ENCODE measurements around the gene EEF1G. TPM values are rescaled to one million over a fixed set of nuclear protein-coding genes. Genes with fewer than 3 reads are reported as not detected.

EEF1G gene
- total RNA-seq, 1 donor from 2014 or later = 1,747 TPM

- Mint-ChIP-seq H3K9me3 (no peaks in the 10 kb centered on the region), H3K27ac (no peak overlapping the region), H3K4me3 (no peak overlapping the region), H3K4me1 (peaks cover 25% of the 10 kb centered on the region), H3K27me3 (ENCODE audit: low read depth) (no peaks in the 10 kb centered on the region), H3K36me3 (peaks cover 3% of the 10 kb centered on the region)
- no peak for TF ChIP-seq CTCF (IDR thresholded peaks at IDR 0.05; ENCODE audit: unreplicated experiment)
- no peak for DNase-seq (ENCODE audit: low spot score in 2 of 2, unreplicated experiment in 2 of 2)
Measured at GRCh38 chr11:62615521-62615920, 41.8 kb upstream of the EEF1G start.

GRCh38 chr11:62614275-62614674, 40.6 kb upstream of the EEF1G start:
- H3K9me3 Mint-ChIP-seq = no peaks in the 10 kb centered on the region
- TF ChIP-seq CTCF (IDR thresholded peaks at IDR 0.05; ENCODE audit: unreplicated experiment) = no peak
- H3K4me3 Mint-ChIP-seq = peak overlapping the region; percentile 54
- peak overlapping the region; percentile 92 for H3K27ac Mint-ChIP-seq
- DNase-seq (ENCODE audit: low spot score in 2 of 2, unreplicated experiment in 2 of 2) = no peak
- no peaks in the 10 kb centered on the region for H3K27me3 Mint-ChIP-seq (ENCODE audit: low read depth)
- H3K36me3 Mint-ChIP-seq = peaks cover 3% of the 10 kb centered on the region
- H3K4me1 Mint-ChIP-seq = peaks cover 21% of the 10 kb centered on the region

GRCh38 chr11:62613291-62613778, 39.6 kb upstream of the EEF1G start:
- Mint-ChIP-seq H3K9me3 (no peaks in the 10 kb centered on the region), H3K27me3 (ENCODE audit: low read depth) (no peaks in the 10 kb centered on the region), H3K4me1 (peaks cover 19% of the 10 kb centered on the region), H3K36me3 (peaks cover 4% of the 10 kb centered on the region), H3K4me3 (peak overlapping the region; percentile 61), H3K27ac (peak overlapping the region; percentile 92)
- no peak for TF ChIP-seq CTCF (IDR thresholded peaks at IDR 0.05; ENCODE audit: unreplicated experiment)
- DNase-seq (ENCODE audit: low spot score in 2 of 2, unreplicated experiment in 2 of 2) = no peak

GRCh38 chr11:62612366-62613290, 38.9 kb upstream of the EEF1G start, which contains the start of the genes EML3 and ROM1:
Gene EML3 (minus strand): TSS chr11:62612775. CDS start chr11:62612457, 318 bp downstream.
Gene ROM1 (plus strand): TSS chr11:62613257. CDS start chr11:62613282, 25 bp downstream.
- DNase-seq (ENCODE audit: low spot score in 2 of 2, unreplicated experiment in 2 of 2) = peak; percentile 66 to 84
- H3K4me3 Mint-ChIP-seq = peak within 1 kb of the TSS; percentile 90
- peak; percentile 85 for TF ChIP-seq CTCF (IDR thresholded peaks at IDR 0.05; ENCODE audit: unreplicated experiment)
- no peaks in the 10 kb centered on the region for H3K27me3 Mint-ChIP-seq (ENCODE audit: low read depth)
- no peaks in the 10 kb centered on the region for H3K9me3 Mint-ChIP-seq
- peaks cover 19% of the 10 kb centered on the region for H3K4me1 Mint-ChIP-seq
- H3K36me3 Mint-ChIP-seq = peaks cover 6% of the 10 kb centered on the region
- H3K27ac Mint-ChIP-seq = peak within 1 kb of the TSS; percentile 94

- TF ChIP-seq CTCF (IDR thresholded peaks at IDR 0.05; ENCODE audit: unreplicated experiment) = no peak
- H3K27me3 Mint-ChIP-seq (ENCODE audit: low read depth) = no peaks in the 10 kb centered on the region
- peak in 1 of 2 experiments; percentile 51 for DNase-seq (ENCODE audit: low spot score in 2 of 2, unreplicated experiment in 2 of 2)
- peak overlapping the region; percentile 94 for H3K27ac Mint-ChIP-seq
- peak overlapping the region; percentile 90 for H3K4me3 Mint-ChIP-seq
- peaks cover 20% of the 10 kb centered on the region for H3K4me1 Mint-ChIP-seq
- no peaks in the 10 kb centered on the region for H3K9me3 Mint-ChIP-seq
- peaks cover 7% of the 10 kb centered on the region for H3K36me3 Mint-ChIP-seq
Measured at GRCh38 chr11:62611705-62612365, 38.1 kb upstream of the EEF1G start.

All from mesothelial cell of epicardium (in vitro differentiated cells).